LNCaP clone FGC (cell line): ENCODE measurements around the gene ATXN1.

Experiments
- DNase-seq: peaks from one replicate; pipeline ENCODE4 v3.0.0-alpha.2; 2011; ENCODE audit warnings: low read depth
- H3K4me3 ChIP-seq: 2 replicates; pipeline ENCODE4 v1.5.1; 2011; ENCODE audit warnings: mild to moderate bottlenecking, low read depth, low read length, control low read depth
- TF ChIP-seq, protein P1 (sequence below): IDR thresholded peaks from 2 replicates; pipeline ENCODE4 v1.5.1; 2012; ENCODE audit warnings: mild to moderate bottlenecking; ENCODE audit not compliant: control insufficient read depth, insufficient read depth; ENCODE audit errors: extremely low read depth

ATXN1 gene

DNA sequence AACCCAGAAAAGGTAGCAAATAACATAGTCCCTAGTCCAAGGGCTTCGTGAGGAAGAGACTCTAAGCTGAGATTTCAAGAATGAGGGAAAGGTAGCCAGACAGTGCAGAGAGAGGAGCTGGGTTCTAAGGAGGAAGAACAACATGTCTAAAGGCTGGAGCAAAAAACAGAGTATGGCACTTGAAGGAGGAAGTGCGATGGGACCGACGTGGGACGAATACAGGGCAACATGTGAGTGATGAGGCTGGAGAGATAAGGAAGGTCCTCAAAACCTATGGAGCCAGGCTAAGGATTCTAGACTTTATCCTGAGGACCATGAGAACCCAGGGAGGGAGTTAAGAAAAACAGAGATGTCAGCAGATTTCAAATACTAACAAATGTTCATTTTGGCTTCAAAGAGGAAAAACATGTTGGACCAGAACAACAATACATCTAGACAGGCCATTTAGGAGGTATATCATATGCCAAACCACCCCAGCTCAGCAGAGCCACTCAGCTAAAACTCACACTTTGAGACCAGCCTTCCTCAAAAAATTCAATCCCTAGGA lies 17.5 kb downstream of the ATXN1 start:
- H3K4me3 ChIP-seq: no peak overlapping the region
- TF ChIP-seq, protein P1, sequence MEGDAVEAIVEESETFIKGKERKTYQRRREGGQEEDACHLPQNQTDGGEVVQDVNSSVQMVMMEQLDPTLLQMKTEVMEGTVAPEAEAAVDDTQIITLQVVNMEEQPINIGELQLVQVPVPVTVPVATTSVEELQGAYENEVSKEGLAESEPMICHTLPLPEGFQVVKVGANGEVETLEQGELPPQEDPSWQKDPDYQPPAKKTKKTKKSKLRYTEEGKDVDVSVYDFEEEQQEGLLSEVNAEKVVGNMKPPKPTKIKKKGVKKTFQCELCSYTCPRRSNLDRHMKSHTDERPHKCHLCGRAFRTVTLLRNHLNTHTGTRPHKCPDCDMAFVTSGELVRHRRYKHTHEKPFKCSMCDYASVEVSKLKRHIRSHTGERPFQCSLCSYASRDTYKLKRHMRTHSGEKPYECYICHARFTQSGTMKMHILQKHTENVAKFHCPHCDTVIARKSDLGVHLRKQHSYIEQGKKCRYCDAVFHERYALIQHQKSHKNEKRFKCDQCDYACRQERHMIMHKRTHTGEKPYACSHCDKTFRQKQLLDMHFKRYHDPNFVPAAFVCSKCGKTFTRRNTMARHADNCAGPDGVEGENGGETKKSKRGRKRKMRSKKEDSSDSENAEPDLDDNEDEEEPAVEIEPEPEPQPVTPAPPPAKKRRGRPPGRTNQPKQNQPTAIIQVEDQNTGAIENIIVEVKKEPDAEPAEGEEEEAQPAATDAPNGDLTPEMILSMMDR: no peak
- no peak for DNase-seq

DNA sequence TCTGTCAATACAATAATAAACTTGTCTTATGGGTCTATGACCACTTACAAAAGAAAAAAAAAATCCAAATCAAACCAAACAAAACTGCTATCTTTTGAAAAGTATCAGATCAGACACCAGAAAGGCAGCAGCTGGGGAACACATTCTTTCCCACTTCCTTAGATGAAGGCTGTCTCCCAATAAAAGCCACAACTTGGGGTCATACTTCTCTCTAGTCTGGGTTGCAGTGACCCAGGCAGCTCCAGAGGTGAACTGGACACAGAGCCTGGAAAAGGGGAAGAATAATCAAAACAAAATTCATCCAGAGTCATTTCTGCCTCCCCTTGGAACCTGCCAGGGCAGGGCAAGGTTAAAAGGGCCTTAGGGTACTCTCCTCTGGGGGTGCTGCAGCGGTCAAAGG lies 19.1 kb downstream of the ATXN1 start:
- no peak for DNase-seq
- TF ChIP-seq, protein P1: no peak

DNA sequence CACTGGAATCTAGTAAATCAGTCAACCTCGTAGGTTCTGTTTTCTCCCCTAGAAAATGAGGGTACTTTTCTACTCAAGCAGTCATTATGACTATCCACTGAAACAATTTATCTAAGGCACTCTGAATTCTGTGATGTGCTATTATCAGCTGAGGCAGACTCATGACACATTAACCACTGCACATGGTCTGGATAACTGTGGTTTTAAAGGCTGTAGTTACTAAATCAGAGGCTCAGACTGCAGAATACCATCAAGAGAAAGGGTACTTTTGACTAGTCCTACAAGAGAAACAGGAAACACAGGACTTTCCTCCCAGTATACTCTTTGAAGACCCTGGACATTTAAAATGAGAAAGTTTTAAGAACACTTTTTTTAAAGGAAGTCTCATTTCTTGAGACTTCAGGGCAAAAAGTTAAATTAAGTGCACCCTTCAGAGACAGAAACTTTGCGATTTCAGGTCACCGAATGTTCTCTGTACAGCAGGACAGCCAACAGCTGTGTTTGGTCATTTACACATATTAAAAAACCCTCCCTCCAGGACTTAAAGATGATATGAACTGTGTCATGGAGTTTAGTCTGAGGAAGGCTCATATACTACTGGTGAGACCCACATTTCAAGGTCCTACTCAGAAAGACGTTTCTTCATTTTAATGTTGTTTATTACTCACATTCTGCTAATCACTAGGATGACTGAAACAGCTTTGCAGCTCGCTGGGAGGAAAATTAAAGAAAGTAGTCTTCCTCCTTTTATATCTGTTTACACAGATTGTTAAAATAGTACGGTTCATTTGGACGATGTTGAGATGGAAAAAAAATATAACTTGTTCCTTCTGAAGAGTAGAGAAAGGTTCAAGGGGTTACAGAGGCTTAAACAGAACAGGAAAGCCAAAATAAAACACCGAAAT lies 19.9 kb downstream of the ATXN1 start:
- H3K4me3 ChIP-seq: no peak overlapping the region
- TF ChIP-seq, protein P1: no peak
- DNase-seq: no peak

More for the DNA sequence above, 19.1 kb downstream of the ATXN1 start:
- H3K4me3 ChIP-seq: no peak overlapping the region

DNA sequence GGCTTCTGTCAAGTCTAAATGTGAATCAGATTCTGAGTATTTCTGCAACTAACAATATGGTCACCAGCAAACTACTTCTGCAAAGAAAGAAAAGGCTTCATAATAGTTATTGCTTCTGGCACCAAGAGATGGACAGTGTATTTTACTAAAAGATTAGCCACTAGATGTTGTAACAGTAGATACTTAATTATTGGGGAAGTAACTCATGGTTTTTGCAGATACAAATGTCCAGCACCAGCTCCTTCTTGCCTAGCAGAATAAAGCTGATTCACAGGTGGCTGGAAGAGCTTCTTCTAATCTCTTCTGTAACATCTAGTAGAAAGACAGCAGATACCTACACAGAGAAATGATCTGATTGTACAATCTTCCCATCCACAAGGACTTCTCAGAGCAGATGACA lies 21.2 kb downstream of the ATXN1 start:
- TF ChIP-seq, protein P1: no peak
- no peak overlapping the region for H3K4me3 ChIP-seq
- no peak for DNase-seq

DNA sequence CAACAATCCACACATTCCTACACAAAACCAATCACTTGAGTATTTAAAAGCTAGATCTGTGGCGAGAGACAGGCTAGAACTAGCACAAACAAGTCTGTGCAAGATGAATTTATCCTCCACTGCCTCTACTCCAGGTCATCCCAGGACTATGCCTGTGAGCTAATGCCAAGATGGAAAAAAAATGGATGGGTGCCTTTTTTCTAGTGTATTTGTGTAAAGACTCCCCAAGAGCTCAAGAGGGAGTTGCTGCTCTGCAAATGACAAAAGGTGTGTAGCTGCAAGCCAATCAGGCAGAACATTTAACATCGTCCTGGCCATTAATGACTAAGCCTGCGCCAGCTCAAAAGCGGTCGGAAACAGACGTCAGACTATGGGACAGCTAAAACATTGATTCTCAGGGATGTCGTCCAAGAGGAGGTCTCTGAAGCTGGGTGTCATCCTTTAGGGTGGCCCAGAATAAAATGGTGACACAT lies 21.9 kb downstream of the ATXN1 start:
- no peak for DNase-seq
- no peak overlapping the region for H3K4me3 ChIP-seq
- TF ChIP-seq, protein P1: no peak

DNA sequence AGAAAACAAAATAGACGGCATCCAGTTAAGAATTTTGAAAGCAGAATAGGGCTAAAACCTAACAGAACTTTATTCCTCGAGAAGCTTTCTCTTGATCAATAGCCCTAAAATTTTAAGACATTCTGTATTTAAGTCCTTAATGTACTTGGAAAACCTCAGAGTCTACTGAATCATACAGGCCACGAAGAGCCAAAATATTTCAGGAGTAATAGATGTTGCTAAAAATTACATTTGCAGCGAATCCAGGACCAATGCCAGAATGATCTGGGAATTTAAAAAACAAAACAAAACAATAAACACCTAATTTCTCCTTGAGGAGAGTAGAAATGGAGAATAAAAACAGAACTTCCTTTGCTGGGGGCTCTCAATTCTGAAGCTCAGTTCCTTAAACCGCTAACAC lies 23.3 kb downstream of the ATXN1 start:
- DNase-seq: no peak
- TF ChIP-seq, protein P1: no peak
- H3K4me3 ChIP-seq: no peak overlapping the region
